ENCODE measurements around the gene TUBGCP6.

Gene TUBGCP6

DNA sequence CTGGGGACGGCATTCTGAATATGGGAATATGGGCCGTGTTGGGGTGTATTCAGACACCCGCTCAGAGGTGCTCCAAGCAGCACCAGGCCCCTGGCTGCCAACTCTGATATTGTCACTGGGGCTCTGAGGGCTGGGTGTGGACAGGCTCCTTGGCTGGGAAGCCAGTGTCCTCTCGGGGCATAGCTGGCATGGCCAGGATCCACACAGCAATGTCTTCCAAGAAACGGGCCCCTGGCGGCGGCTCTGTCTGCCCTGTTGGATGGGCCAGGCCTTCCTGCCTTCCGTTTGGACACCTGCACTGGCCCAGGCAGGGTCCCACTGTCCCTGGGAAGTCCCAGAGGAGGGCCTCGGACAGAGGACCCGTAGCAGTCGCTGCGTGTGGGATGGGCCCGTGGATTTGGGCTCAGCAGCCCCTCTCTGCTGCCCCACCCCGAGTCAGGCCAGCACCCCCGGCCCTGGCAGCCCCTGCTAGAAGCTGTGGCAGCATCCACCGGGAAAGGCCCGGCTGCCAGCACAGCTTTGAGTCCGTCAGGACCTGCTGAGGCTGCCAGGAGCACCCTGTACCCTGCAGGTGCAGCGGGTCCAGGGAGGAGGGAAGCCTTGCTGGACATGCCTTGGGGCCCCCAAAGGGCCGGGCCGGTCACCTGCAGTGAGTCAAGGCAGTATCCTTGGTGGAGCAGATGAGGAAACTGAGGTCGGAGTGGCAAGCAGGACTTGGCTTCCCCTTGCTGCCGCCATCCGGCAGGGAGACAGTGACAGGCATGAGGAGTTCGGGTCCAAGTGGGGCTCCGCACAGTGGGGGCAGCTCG lies 70.2 kb downstream of the TUBGCP6 start:
- Histone ChIP-seq H3K27me3 (ENCODE audit: control insufficient read depth, low read length) (no peaks in the 10 kb centered on the region), H3K79me2 (ENCODE audit: control insufficient read depth, low read length) (no peaks in the 10 kb centered on the region), H3K4me2 (ENCODE audit: low read length) (no peak overlapping the region), H3K4me1 (ENCODE audit: control insufficient read depth, low read length) (peaks cover 16% of the 10 kb centered on the region), H3K4me3 (ENCODE audit: low read length) (no peak overlapping the region), H3K9me2 (replicated peaks; ENCODE audit: control insufficient read depth, low read length) (no peaks in the 10 kb centered on the region), H4K20me1 (ENCODE audit: control insufficient read depth, insufficient read depth, low read depth, low read length) (no peaks in the 10 kb centered on the region), H3F3A (ENCODE audit: control insufficient read depth, insufficient read depth) (peaks cover 3% of the 10 kb centered on the region; the same call in 1 of the 2 replicates), H3K9me3 (ENCODE audit: control insufficient read depth, insufficient read depth, low read length) (no peaks in the 10 kb centered on the region), H3K36me3 (ENCODE audit: control insufficient read depth, low read length) (no peaks in the 10 kb centered on the region), H3K27ac (ENCODE audit: low read depth, low read length) (no peak overlapping the region)
- TF ChIP-seq EZH2phosphoT487 (IDR thresholded peaks at IDR 0.05; ENCODE audit: borderline replicate concordance, low read length), result no peak
- TF ChIP-seq, protein P1, sequence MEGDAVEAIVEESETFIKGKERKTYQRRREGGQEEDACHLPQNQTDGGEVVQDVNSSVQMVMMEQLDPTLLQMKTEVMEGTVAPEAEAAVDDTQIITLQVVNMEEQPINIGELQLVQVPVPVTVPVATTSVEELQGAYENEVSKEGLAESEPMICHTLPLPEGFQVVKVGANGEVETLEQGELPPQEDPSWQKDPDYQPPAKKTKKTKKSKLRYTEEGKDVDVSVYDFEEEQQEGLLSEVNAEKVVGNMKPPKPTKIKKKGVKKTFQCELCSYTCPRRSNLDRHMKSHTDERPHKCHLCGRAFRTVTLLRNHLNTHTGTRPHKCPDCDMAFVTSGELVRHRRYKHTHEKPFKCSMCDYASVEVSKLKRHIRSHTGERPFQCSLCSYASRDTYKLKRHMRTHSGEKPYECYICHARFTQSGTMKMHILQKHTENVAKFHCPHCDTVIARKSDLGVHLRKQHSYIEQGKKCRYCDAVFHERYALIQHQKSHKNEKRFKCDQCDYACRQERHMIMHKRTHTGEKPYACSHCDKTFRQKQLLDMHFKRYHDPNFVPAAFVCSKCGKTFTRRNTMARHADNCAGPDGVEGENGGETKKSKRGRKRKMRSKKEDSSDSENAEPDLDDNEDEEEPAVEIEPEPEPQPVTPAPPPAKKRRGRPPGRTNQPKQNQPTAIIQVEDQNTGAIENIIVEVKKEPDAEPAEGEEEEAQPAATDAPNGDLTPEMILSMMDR (IDR thresholded peaks at IDR 0.05; ENCODE audit: low read depth, low read length, poor library complexity, severe bottlenecking), result no peak

DNA sequence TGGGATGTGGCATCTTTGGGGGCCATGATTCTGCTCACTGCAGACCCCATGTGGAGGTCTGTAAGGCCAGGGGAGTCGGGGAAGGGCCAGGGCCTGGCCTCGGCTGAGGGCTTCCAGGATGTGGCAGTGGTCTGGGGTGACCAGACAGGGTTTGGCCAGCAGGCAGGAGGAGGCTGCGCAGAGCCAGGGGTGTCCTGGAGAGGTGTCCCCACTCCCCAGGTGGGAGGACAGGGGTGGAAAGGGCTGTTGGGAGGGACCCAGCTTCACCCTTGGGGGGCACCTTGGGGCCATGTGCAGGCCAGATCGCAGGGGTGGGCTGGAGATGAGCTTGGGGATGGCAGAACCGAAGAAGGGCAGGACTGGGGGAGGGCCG lies 70.9 kb downstream of the TUBGCP6 start:
- no peaks in the 10 kb centered on the region for H3K36me3 ChIP-seq (ENCODE audit: control insufficient read depth, low read length)
- H4K20me1 ChIP-seq (ENCODE audit: control insufficient read depth, insufficient read depth, low read depth, low read length), result no peaks in the 10 kb centered on the region
- H3K9me2 ChIP-seq (replicated peaks; ENCODE audit: control insufficient read depth, low read length), result no peaks in the 10 kb centered on the region
- peak overlapping the region; percentile 87 for H3K4me2 ChIP-seq (ENCODE audit: low read length)
- H3K27me3 ChIP-seq (ENCODE audit: control insufficient read depth, low read length), result peaks cover 5% of the 10 kb centered on the region
- TF ChIP-seq EZH2phosphoT487 (IDR thresholded peaks at IDR 0.05; ENCODE audit: borderline replicate concordance, low read length), result no peak
- TF ChIP-seq, protein P1 (IDR thresholded peaks at IDR 0.05; ENCODE audit: low read depth, low read length, poor library complexity, severe bottlenecking), result no peak
- H3K79me2 ChIP-seq (ENCODE audit: control insufficient read depth, low read length), result no peaks in the 10 kb centered on the region
- H3K4me1 ChIP-seq (ENCODE audit: control insufficient read depth, low read length), result peaks cover 14% of the 10 kb centered on the region
- no peaks in the 10 kb centered on the region for H3K9me3 ChIP-seq (ENCODE audit: control insufficient read depth, insufficient read depth, low read length)
- peaks cover 3% of the 10 kb centered on the region; the same call in 1 of the 2 replicates for H3F3A ChIP-seq (ENCODE audit: control insufficient read depth, insufficient read depth)
- H3K27ac ChIP-seq (ENCODE audit: low read depth, low read length), result peak overlapping the region; percentile 42
- peak overlapping the region; percentile 51 for H3K4me3 ChIP-seq (ENCODE audit: low read length)

DNA sequence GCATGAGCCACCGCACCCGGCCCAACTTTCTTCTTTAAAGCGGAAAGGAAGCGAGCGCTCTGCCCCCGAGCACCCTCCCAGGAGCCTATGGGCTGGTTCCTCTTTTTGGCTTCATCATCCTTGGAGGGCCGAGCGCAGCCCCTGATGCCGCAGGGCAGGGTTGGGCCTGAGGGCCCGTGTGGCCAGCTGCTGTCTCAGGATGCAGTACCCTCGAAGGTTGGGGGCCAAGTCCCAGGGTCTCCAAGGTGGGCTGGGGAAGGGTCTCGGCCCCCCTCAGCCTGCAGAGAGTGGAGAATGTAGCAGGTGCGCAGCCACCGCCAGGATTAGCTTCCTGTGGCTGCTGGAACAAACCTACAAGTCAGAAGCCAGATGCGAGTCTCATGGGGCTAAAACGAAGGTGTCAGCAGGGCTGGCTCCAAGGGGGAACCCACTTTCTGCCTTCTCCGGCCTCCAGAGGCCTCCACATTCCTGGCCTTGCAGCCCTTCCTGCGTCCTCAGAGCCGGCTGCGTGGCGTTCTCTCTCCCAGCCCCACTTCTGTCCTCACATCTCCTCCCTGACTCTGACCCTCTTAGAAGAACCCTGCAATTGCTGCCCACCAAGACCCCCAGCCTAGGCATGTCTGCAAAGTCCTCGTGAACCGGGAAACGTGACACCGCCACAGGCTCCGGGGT lies 71.4 kb downstream of the TUBGCP6 start:
- peak overlapping the region; percentile 87 for H3K4me2 ChIP-seq (ENCODE audit: low read length)
- peak overlapping the region; percentile 42 for H3K27ac ChIP-seq (ENCODE audit: low read depth, low read length)
- H3K4me1 ChIP-seq (ENCODE audit: control insufficient read depth, low read length), result peaks cover 14% of the 10 kb centered on the region
- H4K20me1 ChIP-seq (ENCODE audit: control insufficient read depth, insufficient read depth, low read depth, low read length), result no peaks in the 10 kb centered on the region
- H3K79me2 ChIP-seq (ENCODE audit: control insufficient read depth, low read length), result no peaks in the 10 kb centered on the region
- TF ChIP-seq, protein P1 (IDR thresholded peaks at IDR 0.05; ENCODE audit: low read depth, low read length, poor library complexity, severe bottlenecking), result no peak
- no peak for TF ChIP-seq EZH2phosphoT487 (IDR thresholded peaks at IDR 0.05; ENCODE audit: borderline replicate concordance, low read length)
- H3K27me3 ChIP-seq (ENCODE audit: control insufficient read depth, low read length), result peaks cover 10% of the 10 kb centered on the region
- no peaks in the 10 kb centered on the region for H3K36me3 ChIP-seq (ENCODE audit: control insufficient read depth, low read length)
- no peaks in the 10 kb centered on the region for H3K9me2 ChIP-seq (replicated peaks; ENCODE audit: control insufficient read depth, low read length)
- H3F3A ChIP-seq (ENCODE audit: control insufficient read depth, insufficient read depth), result peaks cover 3% of the 10 kb centered on the region; the same call in 1 of the 2 replicates
- no peaks in the 10 kb centered on the region for H3K9me3 ChIP-seq (ENCODE audit: control insufficient read depth, insufficient read depth, low read length)
- H3K4me3 ChIP-seq (ENCODE audit: low read length), result peak overlapping the region; percentile 51
